ENCODE results near the gene CDK5RAP1. TPM values are rescaled to one million over a fixed set of nuclear protein-coding genes. Genes with fewer than 3 reads are reported as not detected.

CDK5RAP1 gene
- total RNA-seq, 1 donor from 2014 or later, result 15.0 TPM

- DNase-seq (ENCODE audit: extremely low spot score in 2 of 2), result no peak
- H3K27me3 ChIP-seq, result no peaks in the 10 kb centered on the region
- no peak overlapping the region for H3K4me3 ChIP-seq
- H3K4me1 ChIP-seq, result peaks cover 26% of the 10 kb centered on the region
- peak overlapping the region; percentile 83 for H3K27ac ChIP-seq
- intact Hi-C loops (cut with DNase I), result no loop called here
- H3K9me3 ChIP-seq, result no peaks in the 10 kb centered on the region
- no peak for TF ChIP-seq CTCF (IDR thresholded peaks at IDR 0.05)
- peak in 1 of 2 donors; percentile 64 for TF ChIP-seq POLR2AphosphoS5 (IDR thresholded peaks at IDR 0.05; ENCODE audit: insufficient read depth in 1 of 2, low read depth in 1 of 2)
- no peaks in the 10 kb centered on the region for H3K36me3 ChIP-seq
Measured at GRCh38 chr20:33423141-33423834, 22.0 kb upstream of the CDK5RAP1 start.

DNA sequence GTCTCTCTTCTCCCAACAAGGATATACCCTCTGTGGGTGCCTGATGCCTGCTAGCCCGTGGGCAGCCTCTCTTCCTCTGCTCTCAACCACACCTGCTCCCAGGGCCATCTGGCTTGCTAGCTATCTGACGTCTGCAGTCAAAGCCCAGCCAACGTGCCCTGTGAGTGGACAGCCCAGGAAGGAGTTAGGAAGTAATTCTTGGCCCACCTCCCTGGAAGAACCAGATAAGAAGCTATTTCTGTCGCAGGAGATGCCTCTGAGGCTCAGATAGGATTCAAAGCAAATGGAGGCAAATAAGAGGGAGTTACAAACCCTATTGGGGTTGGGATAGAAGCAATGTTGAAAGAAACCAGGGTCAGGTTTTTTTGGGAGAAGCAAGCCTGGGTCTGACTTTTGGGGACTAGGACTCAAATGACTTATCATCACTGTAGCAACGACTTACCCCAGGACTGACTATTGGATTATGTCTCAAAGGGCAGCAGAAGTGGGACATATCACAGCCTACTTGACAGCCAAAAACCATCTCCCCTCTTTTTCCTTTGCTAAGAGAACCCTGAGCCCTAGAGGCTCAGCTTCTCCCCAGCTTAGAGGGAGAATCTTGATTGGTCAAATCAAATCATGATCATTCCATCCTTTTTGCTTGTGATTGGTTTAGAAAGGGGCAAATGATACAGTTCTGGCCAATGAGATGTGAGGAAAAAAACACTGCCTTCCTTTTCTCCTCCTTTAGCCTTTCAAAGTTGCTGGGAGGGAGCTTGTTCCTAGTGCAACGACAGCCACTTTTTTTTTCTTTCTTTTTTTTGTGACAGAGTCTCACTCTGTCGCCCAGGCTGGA, 18.0 kb upstream of the CDK5RAP1 start:
- no peak for DNase-seq (ENCODE audit: extremely low spot score in 2 of 2)
- intact Hi-C loops (cut with DNase I), result no loop called here
- H3K4me3 ChIP-seq, result no peak overlapping the region

GRCh38 chr20:33418033-33418432, 16.7 kb upstream of the CDK5RAP1 start:
- Histone ChIP-seq H3K4me3 (no peak overlapping the region), H3K36me3 (peaks cover 0 to 6% of the 10 kb centered on the region in 2 donors), H3K4me1 (peaks cover 8% of the 10 kb centered on the region), H3K27me3 (no peaks in the 10 kb centered on the region), H3K9me3 (no peaks in the 10 kb centered on the region), H3K27ac (no peak overlapping the region)
- TF ChIP-seq POLR2A (IDR thresholded peaks at IDR 0.05), result no peak
- no peak for TF ChIP-seq POLR2AphosphoS5 (IDR thresholded peaks at IDR 0.05; ENCODE audit: insufficient read depth in 1 of 2, low read depth in 1 of 2)
- no peak for TF ChIP-seq CTCF (IDR thresholded peaks at IDR 0.05)
- DNase-seq (ENCODE audit: extremely low spot score in 2 of 2), result no peak
- intact Hi-C loops (cut with DNase I), result no loop called here

More for the DNA sequence above, 18.0 kb upstream of the CDK5RAP1 start:
- no peaks in the 10 kb centered on the region for H3K27me3 ChIP-seq
- TF ChIP-seq POLR2A (IDR thresholded peaks at IDR 0.05) (no peak), CTCF (IDR thresholded peaks at IDR 0.05) (no peak), POLR2AphosphoS5 (IDR thresholded peaks at IDR 0.05; ENCODE audit: insufficient read depth in 1 of 2, low read depth in 1 of 2) (no peak)
- peaks cover 0 to 6% of the 10 kb centered on the region in 2 donors for H3K36me3 ChIP-seq
- no peaks in the 10 kb centered on the region for H3K9me3 ChIP-seq
- H3K27ac ChIP-seq, result no peak overlapping the region
- H3K4me1 ChIP-seq, result peaks cover 21% of the 10 kb centered on the region

DNA sequence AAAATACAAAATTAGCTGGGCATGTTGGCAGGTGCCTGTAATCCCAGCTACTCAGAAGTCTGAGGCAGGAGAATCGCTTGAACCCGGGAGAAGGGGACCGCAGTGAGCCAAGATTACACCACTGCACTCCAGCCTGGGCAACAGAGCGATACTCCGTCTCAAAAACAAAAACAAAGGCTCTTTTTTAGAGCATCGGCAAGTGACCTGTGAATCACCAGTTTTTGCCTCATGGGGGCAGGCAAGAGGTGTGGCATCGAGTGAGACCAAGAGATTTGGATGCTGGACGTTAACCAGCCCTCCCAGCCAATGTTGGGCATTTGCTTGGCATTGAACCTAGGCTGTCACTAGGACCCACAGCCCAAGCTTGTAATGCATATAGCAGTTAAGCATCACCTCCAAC, 14.6 kb upstream of the CDK5RAP1 start:
- intact Hi-C loops (cut with DNase I), result no loop called here
- TF ChIP-seq POLR2AphosphoS5 (IDR thresholded peaks at IDR 0.05; ENCODE audit: insufficient read depth in 1 of 2, low read depth in 1 of 2) (no peak), CTCF (IDR thresholded peaks at IDR 0.05) (peak in 1 of 3 experiments; percentile 4)
- H3K27ac ChIP-seq, result no peak overlapping the region

DNA sequence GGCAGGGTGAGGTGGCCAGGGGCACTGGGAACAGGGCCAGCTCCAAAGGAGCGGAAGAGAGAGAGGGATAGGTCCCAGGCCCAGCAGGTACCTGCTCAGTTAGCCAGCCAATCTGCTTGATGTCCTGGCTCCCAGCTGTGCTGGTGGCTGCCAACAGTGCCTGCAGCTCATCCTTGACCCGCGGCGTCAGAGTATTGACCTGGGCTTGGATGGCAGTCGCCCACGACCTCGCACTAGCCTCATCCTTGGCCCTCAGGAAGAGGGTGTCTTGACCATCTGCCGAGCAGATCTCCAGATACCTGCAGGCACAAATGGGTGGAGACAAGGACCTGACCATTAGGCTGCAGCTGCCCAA, 11.1 kb upstream of the CDK5RAP1 start:
- no peak for DNase-seq (ENCODE audit: extremely low spot score in 2 of 2)
- intact Hi-C loops (cut with DNase I), result no loop called here
- H3K9me3 ChIP-seq, result no peaks in the 10 kb centered on the region
- peaks cover 0 to 15% of the 10 kb centered on the region in 2 donors for H3K36me3 ChIP-seq
- H3K4me1 ChIP-seq, result no peaks in the 10 kb centered on the region
- H3K27me3 ChIP-seq, result no peaks in the 10 kb centered on the region
- TF ChIP-seq POLR2A (IDR thresholded peaks at IDR 0.05), result no peak
- no peak overlapping the region for H3K4me3 ChIP-seq
- H3K27ac ChIP-seq, result no peak overlapping the region

More for the DNA sequence above, 14.6 kb upstream of the CDK5RAP1 start:
- H3K4me1 ChIP-seq, result no peaks in the 10 kb centered on the region
- H3K36me3 ChIP-seq, result peaks cover 0 to 6% of the 10 kb centered on the region in 2 donors
- DNase-seq (ENCODE audit: extremely low spot score in 2 of 2), result no peak
- no peak overlapping the region for H3K4me3 ChIP-seq
- H3K27me3 ChIP-seq, result no peaks in the 10 kb centered on the region
- no peaks in the 10 kb centered on the region for H3K9me3 ChIP-seq
